ENCODE measurements around the gene PRR3. TPM values are rescaled to one million over a fixed set of nuclear protein-coding genes. Genes with fewer than 3 reads are reported as not detected.

The PRR3 gene
- total RNA-seq, 2 donors from 2014 or later, result 6.9 to 10.4 TPM

DNA sequence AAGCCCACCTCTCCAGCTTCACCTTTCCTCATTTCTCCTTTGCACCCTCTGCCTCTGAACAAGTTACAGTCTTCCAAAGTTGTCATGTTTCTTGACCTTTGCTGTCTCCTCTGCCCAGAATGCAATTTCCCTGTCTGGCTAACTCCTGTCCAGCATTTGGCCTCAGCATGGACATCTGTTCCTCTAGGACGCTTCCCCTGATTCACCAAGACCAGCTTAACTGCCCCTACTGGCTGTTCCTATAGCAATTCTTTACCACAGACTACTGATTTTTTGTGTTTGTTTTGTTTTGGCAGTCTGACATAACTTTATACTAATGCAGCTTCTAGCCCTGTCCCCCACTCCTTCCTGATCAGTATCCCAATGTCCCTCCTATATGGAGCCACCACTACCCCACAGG, 14.2 kb upstream of the PRR3 start:
- Histone ChIP-seq H3K9me3 (no peaks in the 10 kb centered on the region), H3K27ac (no peak overlapping the region), H3K4me1 (no peaks in the 10 kb centered on the region), H3K36me3 (replicated peaks in 1 of 2; ENCODE audit: insufficient read depth in 1 of 2, low read depth in 2 of 2) (peaks cover 0 to 6% of the 10 kb centered on the region in 2 donors), H3K4me3 (no peak overlapping the region), H3K27me3 (no peaks in the 10 kb centered on the region)
- ATAC-seq (no peak), DNase-seq (no peak)
- WGBS, 2 donors, result 69 to 74% methylated on average over 1 of the region's 1 CpG
- TF ChIP-seq, protein P1, sequence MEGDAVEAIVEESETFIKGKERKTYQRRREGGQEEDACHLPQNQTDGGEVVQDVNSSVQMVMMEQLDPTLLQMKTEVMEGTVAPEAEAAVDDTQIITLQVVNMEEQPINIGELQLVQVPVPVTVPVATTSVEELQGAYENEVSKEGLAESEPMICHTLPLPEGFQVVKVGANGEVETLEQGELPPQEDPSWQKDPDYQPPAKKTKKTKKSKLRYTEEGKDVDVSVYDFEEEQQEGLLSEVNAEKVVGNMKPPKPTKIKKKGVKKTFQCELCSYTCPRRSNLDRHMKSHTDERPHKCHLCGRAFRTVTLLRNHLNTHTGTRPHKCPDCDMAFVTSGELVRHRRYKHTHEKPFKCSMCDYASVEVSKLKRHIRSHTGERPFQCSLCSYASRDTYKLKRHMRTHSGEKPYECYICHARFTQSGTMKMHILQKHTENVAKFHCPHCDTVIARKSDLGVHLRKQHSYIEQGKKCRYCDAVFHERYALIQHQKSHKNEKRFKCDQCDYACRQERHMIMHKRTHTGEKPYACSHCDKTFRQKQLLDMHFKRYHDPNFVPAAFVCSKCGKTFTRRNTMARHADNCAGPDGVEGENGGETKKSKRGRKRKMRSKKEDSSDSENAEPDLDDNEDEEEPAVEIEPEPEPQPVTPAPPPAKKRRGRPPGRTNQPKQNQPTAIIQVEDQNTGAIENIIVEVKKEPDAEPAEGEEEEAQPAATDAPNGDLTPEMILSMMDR (IDR thresholded peaks at IDR 0.05), result no peak
- no peak for TF ChIP-seq POLR2A (IDR thresholded peaks at IDR 0.05)
- intact Hi-C loops (cut with DNase I), result no loop called here

DNA sequence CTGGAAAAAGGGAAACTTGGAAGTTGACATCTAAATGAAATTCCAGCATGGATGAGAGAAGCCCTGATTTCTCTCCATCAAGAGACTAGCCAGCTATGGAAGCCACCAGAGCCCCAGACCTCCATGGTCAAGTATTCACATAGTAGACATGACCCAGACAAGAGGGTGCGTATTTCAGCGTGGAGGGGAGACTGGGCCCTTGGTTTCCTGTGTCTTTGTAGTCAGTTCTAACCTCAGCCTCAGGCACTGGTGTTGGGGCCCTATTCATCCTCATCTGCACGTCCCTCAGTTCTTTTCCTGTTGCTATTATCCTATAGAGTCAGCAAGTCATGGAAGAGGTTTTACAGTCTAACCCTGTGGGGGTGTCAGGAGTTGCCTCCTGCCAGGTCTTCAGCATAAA, 13.3 kb upstream of the PRR3 start:
- TF ChIP-seq, protein P1 (IDR thresholded peaks at IDR 0.05), result no peak
- TF ChIP-seq POLR2A (IDR thresholded peaks at IDR 0.05), result no peak
- H3K27ac ChIP-seq, result no peak overlapping the region
- H3K4me1 ChIP-seq, result no peaks in the 10 kb centered on the region
- no peak overlapping the region for H3K4me3 ChIP-seq
- DNase-seq, result no peak
- no peak for ATAC-seq
- intact Hi-C loops (cut with DNase I), result no loop called here
- H3K36me3 ChIP-seq (replicated peaks in 1 of 2; ENCODE audit: insufficient read depth in 1 of 2, low read depth in 2 of 2), result peaks cover 0 to 8% of the 10 kb centered on the region in 2 donors
- H3K27me3 ChIP-seq, result no peaks in the 10 kb centered on the region
- H3K9me3 ChIP-seq, result no peaks in the 10 kb centered on the region
- WGBS, 2 donors, result 65 to 81% methylated on average over 3 of the region's 3 CpGs

DNA sequence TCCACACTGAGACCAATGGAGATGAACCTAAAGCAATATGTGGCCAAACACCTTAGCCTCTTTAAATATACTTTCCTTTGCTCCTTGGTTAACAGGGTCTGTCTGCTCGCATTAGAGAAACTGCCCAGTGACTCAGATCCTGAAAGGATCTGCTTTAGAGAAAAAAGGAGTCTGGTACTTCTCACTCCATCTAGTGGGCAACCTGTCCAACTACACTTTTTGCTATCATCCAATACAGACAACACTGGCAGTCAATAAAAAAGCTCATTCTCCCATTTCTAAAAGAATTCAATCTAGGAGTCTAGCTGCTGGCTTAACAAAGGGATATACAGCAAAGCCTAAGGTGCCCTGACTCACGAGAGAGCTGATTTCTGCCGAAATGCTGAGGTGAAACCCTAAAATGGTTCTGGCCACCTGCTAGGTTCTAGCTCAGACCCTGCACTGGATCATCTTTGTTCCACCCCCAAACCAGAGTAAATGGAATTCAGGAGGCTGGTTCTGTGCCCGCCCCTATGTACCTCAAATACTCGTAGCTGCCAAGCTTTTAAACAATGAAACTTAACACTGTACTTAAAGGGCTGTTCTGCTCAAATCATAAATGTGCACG, 12.3 kb upstream of the PRR3 start:
- Histone ChIP-seq H3K27ac (no peak overlapping the region), H3K4me3 (no peak overlapping the region), H3K36me3 (replicated peaks in 1 of 2; ENCODE audit: insufficient read depth in 1 of 2, low read depth in 2 of 2) (peaks cover 0 to 8% of the 10 kb centered on the region in 2 donors), H3K4me1 (no peaks in the 10 kb centered on the region), H3K9me3 (no peaks in the 10 kb centered on the region), H3K27me3 (no peaks in the 10 kb centered on the region)
- intact Hi-C loops (cut with DNase I), result no loop called here
- peak in 2 of 4 donors; percentile 25 to 26 for DNase-seq
- ATAC-seq, result peak; percentile 77
- WGBS, 2 donors, result 21 to 32% methylated on average over 6 of the region's 6 CpGs
- TF ChIP-seq, protein P1 (IDR thresholded peaks at IDR 0.05), result peak; percentile 45 to 81 (median 68)
- no peak for TF ChIP-seq POLR2A (IDR thresholded peaks at IDR 0.05)

DNA sequence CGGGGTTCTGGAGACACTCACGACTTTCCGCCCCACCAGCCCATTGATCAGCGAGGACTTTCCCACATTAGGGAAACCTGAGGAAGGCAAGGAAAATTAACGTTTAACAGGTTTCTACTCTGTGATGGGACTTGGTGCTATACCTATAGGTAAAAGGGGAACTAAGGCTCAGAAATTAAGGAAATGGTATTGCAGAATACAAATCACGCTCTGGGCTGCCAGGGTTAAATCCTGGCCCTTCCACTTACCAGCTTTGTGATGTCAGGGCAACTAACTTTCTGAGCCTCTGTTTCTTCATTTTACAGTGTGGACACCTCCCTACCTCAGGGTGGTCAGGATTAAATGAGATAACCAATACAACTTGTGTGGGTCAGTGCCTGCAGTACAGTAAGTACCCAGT, 9.6 kb upstream of the PRR3 start:
- WGBS, 2 donors, result 86 to 93% methylated on average over 6 of the region's 6 CpGs
- Histone ChIP-seq H3K27me3 (no peaks in the 10 kb centered on the region), H3K36me3 (replicated peaks in 1 of 2; ENCODE audit: insufficient read depth in 1 of 2, low read depth in 2 of 2) (peaks cover 0 to 10% of the 10 kb centered on the region in 2 donors), H3K4me1 (no peaks in the 10 kb centered on the region), H3K4me3 (no peak overlapping the region), H3K27ac (no peak overlapping the region), H3K9me3 (no peaks in the 10 kb centered on the region)
- no peak for DNase-seq
- intact Hi-C loops (cut with DNase I), result no loop called here
- TF ChIP-seq, protein P1 (IDR thresholded peaks at IDR 0.05), result no peak
- no peak for TF ChIP-seq POLR2A (IDR thresholded peaks at IDR 0.05)
- ATAC-seq, result no peak

DNA sequence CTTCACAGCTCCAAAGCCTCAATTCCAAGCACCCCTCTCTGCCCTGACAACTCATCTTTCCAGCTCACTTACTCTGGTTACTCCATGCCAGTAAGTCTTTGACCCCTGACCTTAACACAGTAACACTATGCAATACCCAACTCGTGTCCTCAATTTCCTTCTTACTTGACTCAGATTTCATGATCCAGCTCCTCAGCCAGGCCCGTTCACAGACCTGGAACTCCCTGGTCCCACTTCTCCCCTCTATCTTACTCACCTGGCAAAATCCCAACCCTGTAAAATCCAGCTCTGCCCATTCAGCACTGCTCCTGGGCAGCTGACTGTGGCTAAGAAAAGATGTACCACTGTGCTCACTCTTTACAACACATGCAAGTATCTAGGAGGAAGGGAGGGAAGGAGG, 8.7 kb upstream of the PRR3 start:
- 70 to 77% methylated on average over 2 of the region's 2 CpGs for WGBS, 2 donors
- Histone ChIP-seq H3K36me3 (replicated peaks in 1 of 2; ENCODE audit: insufficient read depth in 1 of 2, low read depth in 2 of 2) (peaks cover 0 to 18% of the 10 kb centered on the region in 2 donors), H3K9me3 (no peaks in the 10 kb centered on the region), H3K27ac (no peak overlapping the region), H3K4me3 (no peak overlapping the region), H3K4me1 (no peaks in the 10 kb centered on the region), H3K27me3 (no peaks in the 10 kb centered on the region)
- ATAC-seq (no peak), DNase-seq (no peak)
- TF ChIP-seq POLR2A (IDR thresholded peaks at IDR 0.05), result no peak
- TF ChIP-seq, protein P1 (IDR thresholded peaks at IDR 0.05), result no peak
- intact Hi-C loops (cut with DNase I), result no loop called here

All from body of pancreas (tissue), 4 donors.